GM23338 (cell line): Measurements from ENCODE around the gene TBCB.

ENCODE experiments used
- EZH2 ChIP-seq: fragments of 200-600 bp; sonication (generic); IDR thresholded peaks from one replicate; pipeline ENCODE4 v1.8.0; 2017; ENCODE audit warnings: antibody characterized with exemption, mild to moderate bottlenecking, low read depth; ENCODE audit not compliant: unreplicated experiment
- TF ChIP-seq, protein P1 (sequence below), 2 experiments: fragments of 200-600 bp in 1 of 2; sonication (generic) in 1 of 2; conservative IDR thresholded peaks; 2 replicates each; pipeline versions ENCODE4 v1.5.1 to v1.6.1; 2016 to 2017; ENCODE audit warnings: antibody characterized with exemption in 2 of 2, low read depth in 2 of 2, mild to moderate bottlenecking in 2 of 2, moderate library complexity in 1 of 2
- TF ChIP-seq, protein P2 (sequence below): IDR thresholded peaks from one replicate; pipeline ENCODE4 v1.6.1; 2018; ENCODE audit warnings: antibody characterized with exemption; ENCODE audit not compliant: unreplicated experiment

DNA sequence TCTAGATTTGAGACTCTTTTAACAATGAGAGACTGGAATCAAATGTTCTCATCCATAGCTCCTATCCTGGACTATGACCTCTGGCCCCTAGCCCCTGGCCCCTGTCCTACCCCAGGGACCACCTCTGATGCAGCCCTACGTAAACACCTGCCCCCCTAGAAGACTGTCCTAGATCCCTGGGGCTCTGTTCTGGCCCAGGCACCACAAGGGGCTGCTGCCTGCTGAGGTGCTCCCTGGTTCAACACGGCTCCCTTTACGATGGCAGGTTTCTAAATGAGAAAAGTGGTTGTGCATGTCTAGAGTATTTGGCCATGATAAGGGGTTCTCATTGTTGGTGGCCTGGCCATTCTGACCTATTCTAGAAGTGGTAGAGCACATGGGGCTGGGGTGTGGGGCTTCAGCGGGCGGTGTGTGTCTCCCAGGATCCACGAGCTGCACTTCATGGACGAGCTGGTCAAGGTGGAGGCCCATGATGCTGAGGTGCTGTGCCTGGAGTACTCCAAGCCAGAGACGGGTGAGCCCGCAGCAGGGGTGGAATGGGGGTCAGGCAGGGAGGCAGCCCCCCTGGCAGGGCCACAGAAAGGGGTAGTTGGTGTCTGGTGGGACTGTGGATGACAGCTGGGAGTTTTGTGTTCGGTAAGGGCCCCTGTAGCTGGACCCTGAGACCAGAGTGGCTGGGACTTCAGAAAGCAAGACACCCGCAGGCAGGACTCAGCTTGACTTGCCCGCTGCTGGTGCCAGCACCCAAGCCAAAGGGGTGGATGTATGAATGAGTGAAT is 30.8 kb upstream of the TBCB start:
- TF ChIP-seq, protein P1, sequence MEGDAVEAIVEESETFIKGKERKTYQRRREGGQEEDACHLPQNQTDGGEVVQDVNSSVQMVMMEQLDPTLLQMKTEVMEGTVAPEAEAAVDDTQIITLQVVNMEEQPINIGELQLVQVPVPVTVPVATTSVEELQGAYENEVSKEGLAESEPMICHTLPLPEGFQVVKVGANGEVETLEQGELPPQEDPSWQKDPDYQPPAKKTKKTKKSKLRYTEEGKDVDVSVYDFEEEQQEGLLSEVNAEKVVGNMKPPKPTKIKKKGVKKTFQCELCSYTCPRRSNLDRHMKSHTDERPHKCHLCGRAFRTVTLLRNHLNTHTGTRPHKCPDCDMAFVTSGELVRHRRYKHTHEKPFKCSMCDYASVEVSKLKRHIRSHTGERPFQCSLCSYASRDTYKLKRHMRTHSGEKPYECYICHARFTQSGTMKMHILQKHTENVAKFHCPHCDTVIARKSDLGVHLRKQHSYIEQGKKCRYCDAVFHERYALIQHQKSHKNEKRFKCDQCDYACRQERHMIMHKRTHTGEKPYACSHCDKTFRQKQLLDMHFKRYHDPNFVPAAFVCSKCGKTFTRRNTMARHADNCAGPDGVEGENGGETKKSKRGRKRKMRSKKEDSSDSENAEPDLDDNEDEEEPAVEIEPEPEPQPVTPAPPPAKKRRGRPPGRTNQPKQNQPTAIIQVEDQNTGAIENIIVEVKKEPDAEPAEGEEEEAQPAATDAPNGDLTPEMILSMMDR (conservative IDR thresholded peaks at IDR 0.05; ENCODE audit: low read depth in 2 of 2), result no peak
- no peak for TF ChIP-seq EZH2
- TF ChIP-seq, protein P2, sequence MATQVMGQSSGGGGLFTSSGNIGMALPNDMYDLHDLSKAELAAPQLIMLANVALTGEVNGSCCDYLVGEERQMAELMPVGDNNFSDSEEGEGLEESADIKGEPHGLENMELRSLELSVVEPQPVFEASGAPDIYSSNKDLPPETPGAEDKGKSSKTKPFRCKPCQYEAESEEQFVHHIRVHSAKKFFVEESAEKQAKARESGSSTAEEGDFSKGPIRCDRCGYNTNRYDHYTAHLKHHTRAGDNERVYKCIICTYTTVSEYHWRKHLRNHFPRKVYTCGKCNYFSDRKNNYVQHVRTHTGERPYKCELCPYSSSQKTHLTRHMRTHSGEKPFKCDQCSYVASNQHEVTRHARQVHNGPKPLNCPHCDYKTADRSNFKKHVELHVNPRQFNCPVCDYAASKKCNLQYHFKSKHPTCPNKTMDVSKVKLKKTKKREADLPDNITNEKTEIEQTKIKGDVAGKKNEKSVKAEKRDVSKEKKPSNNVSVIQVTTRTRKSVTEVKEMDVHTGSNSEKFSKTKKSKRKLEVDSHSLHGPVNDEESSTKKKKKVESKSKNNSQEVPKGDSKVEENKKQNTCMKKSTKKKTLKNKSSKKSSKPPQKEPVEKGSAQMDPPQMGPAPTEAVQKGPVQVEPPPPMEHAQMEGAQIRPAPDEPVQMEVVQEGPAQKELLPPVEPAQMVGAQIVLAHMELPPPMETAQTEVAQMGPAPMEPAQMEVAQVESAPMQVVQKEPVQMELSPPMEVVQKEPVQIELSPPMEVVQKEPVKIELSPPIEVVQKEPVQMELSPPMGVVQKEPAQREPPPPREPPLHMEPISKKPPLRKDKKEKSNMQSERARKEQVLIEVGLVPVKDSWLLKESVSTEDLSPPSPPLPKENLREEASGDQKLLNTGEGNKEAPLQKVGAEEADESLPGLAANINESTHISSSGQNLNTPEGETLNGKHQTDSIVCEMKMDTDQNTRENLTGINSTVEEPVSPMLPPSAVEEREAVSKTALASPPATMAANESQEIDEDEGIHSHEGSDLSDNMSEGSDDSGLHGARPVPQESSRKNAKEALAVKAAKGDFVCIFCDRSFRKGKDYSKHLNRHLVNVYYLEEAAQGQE, result no peak
